Activated naive CD8-positive, alpha-beta T cell treated with anti-CD3 and anti-CD28 coated beads, Interleukin-2, amount 50 U/mL, for 16 hours (primary cell): Measurements from ENCODE around the gene NCKAP5.

ENCODE experiments used
- DNase-seq: peaks from one replicate; pipeline ENCODE4 v3.0.0-alpha.2; 2020; ENCODE audit warnings: low read depth, low spot score

NCKAP5 gene

GRCh38 chr2:132883430-132883829 lies 684.8 kb downstream of the NCKAP5 start:
- DNase-seq = no peak

- DNase-seq = no peak
Measured at GRCh38 chr2:132881546-132881945, 686.7 kb downstream of the NCKAP5 start.

GRCh38 chr2:132877923-132878322 lies 690.3 kb downstream of the NCKAP5 start:
- DNase-seq = no peak

GRCh38 chr2:132876745-132877391 lies 691.4 kb downstream of the NCKAP5 start:
- DNase-seq = no peak

GRCh38 chr2:132875193-132875592 lies 693.1 kb downstream of the NCKAP5 start:
- no peak for DNase-seq

GRCh38 chr2:132873738-132874137 lies 694.5 kb downstream of the NCKAP5 start:
- no peak for DNase-seq

- DNase-seq = no peak
Measured at GRCh38 chr2:132871831-132872230, 696.4 kb downstream of the NCKAP5 start.

GRCh38 chr2:132863961-132864360 lies 704.3 kb downstream of the NCKAP5 start:
- no peak for DNase-seq

GRCh38 chr2:132860220-132860619 lies 708.0 kb downstream of the NCKAP5 start:
- no peak for DNase-seq

GRCh38 chr2:132859590-132859989 lies 708.7 kb downstream of the NCKAP5 start:
- DNase-seq = no peak

GRCh38 chr2:132857319-132857718 lies 710.9 kb downstream of the NCKAP5 start:
- DNase-seq = no peak

- no peak for DNase-seq
Measured at GRCh38 chr2:132850688-132851087, 717.6 kb downstream of the NCKAP5 start.

GRCh38 chr2:132849118-132849517 lies 719.1 kb downstream of the NCKAP5 start:
- no peak for DNase-seq

- no peak for DNase-seq
Measured at GRCh38 chr2:132845339-132845738, 722.9 kb downstream of the NCKAP5 start.

- no peak for DNase-seq
Measured at GRCh38 chr2:132844585-132844984, 723.7 kb downstream of the NCKAP5 start.

- no peak for DNase-seq
Measured at GRCh38 chr2:132837769-132838168, 730.5 kb downstream of the NCKAP5 start.

- DNase-seq = no peak
Measured at GRCh38 chr2:132830321-132830827, 737.9 kb downstream of the NCKAP5 start.

GRCh38 chr2:132825601-132826000 lies 742.7 kb downstream of the NCKAP5 start:
- DNase-seq = no peak

- no peak for DNase-seq
Measured at GRCh38 chr2:132824716-132825115, 743.5 kb downstream of the NCKAP5 start.

GRCh38 chr2:132816234-132816633 lies 752.0 kb downstream of the NCKAP5 start:
- no peak for DNase-seq

- DNase-seq = no peak
Measured at GRCh38 chr2:132815516-132815915, 752.7 kb downstream of the NCKAP5 start.

- DNase-seq = no peak
Measured at GRCh38 chr2:132814651-132815050, 753.6 kb downstream of the NCKAP5 start.

GRCh38 chr2:132813422-132813821 lies 754.8 kb downstream of the NCKAP5 start:
- no peak for DNase-seq
